WTC11 (cell line): Measurements from ENCODE around the gene PEX19. TPM values are rescaled to one million over a fixed set of nuclear protein-coding genes. Genes with fewer than 3 reads are reported as not detected.
A peak's percentile ranks its signal among the peaks of the same experiment; 100 is the strongest.

ENCODE experiments used
- ATAC-seq: fragments of 200-7000 bp; cut with Tn5 transposase; 2 replicates; pipeline ENCODE4 v1.10.0; 2021; ENCODE audit warnings: mild to moderate bottlenecking, moderate library complexity
- CTCF ChIA-PET: fragments of 300-600 bp; sonication (Branson Sonifier 250); formaldehyde crosslinking; loops from one replicate; lab custom pipeline; 2021; ENCODE audit warnings: antibody characterized with exemption; lab: Charles Lee
- POLR2A ChIA-PET: fragments of 350-600 bp; sonication (Branson Sonifier 250); formaldehyde crosslinking; loops from one replicate; lab custom pipeline; 2021; ENCODE audit warnings: antibody characterized with exemption; lab: Charles Lee
- DNase-seq: peaks from one replicate; pipeline ENCODE4 v3.0.0; 2021; ENCODE audit warnings: low spot score
- H3K27ac Mint-ChIP-seq: 2 replicates; pipeline ENCODE4 v1.8.0; 2021; ENCODE audit warnings: mixed read lengths
- H3K27me3 Mint-ChIP-seq: 2 replicates; pipeline ENCODE4 v1.8.0; 2021; ENCODE audit warnings: low read depth, mild to moderate bottlenecking, moderate library complexity, mixed read lengths
- H3K36me3 Mint-ChIP-seq: 2 replicates; pipeline ENCODE4 v1.8.0; 2021; ENCODE audit warnings: mixed read lengths
- H3K4me1 Mint-ChIP-seq: 2 replicates; pipeline ENCODE4 v1.8.0; 2022; ENCODE audit warnings: mixed read lengths
- H3K4me3 Mint-ChIP-seq: 2 replicates; pipeline ENCODE4 v1.8.0; 2021; ENCODE audit warnings: mild to moderate bottlenecking, moderate library complexity, mixed read lengths
- H3K9me3 Mint-ChIP-seq: 2 replicates; pipeline ENCODE4 v1.8.0; 2021; ENCODE audit warnings: mixed read lengths
- AFF4 ChIP-seq: sonication (generic); formaldehyde crosslinking; IDR thresholded peaks from 2 replicates; pipeline ENCODE4 v1.8.1; 2023; ENCODE audit warnings: mild to moderate bottlenecking, missing genetic modification reagents, borderline replicate concordance
- FOXJ3 ChIP-seq: sonication (generic); formaldehyde crosslinking; IDR thresholded peaks from 2 replicates; pipeline ENCODE4 v1.9.0; 2021; ENCODE audit warnings: missing genetic modification reagents, mild to moderate bottlenecking, borderline replicate concordance
- FOXP1 ChIP-seq: sonication (generic); formaldehyde crosslinking; IDR thresholded peaks from 2 replicates; pipeline ENCODE4 v1.8.0; 2022; ENCODE audit warnings: missing genetic modification reagents, mild to moderate bottlenecking, moderate library complexity, borderline replicate concordance
- GRHL2 ChIP-seq: fragments of 250-450 bp; sonication (Bioruptor Pico); IDR thresholded peaks from 2 replicates; pipeline ENCODE4 v1.8.0; 2022; ENCODE audit warnings: mild to moderate bottlenecking, moderate library complexity; ENCODE audit not compliant: insufficient replicate concordance, severe bottlenecking
- GTF2I ChIP-seq: fragments of 250-450 bp; sonication (Bioruptor Pico); conservative IDR thresholded peaks from 2 replicates; pipeline ENCODE4 v1.4.0; 2021; ENCODE audit warnings: mild to moderate bottlenecking
- JAZF1 ChIP-seq: fragments of 250-450 bp; sonication (Bioruptor Pico); IDR thresholded peaks from 2 replicates; pipeline ENCODE4 v1.9.0; 2021; ENCODE audit warnings: moderate library complexity, mild to moderate bottlenecking, inconsistent platforms
- NR3C1 ChIP-seq: sonication (generic); formaldehyde crosslinking; conservative IDR thresholded peaks from 2 replicates; pipeline ENCODE4 v1.8.1; 2023; ENCODE audit warnings: low read depth, mild to moderate bottlenecking, missing genetic modification reagents
- PREB ChIP-seq: sonication (generic); formaldehyde crosslinking; IDR thresholded peaks from 2 replicates; pipeline ENCODE4 v1.8.1; 2022; ENCODE audit warnings: mild to moderate bottlenecking, missing genetic modification reagents, moderate library complexity, borderline replicate concordance
- RELA ChIP-seq: sonication (generic); formaldehyde crosslinking; IDR thresholded peaks from 2 replicates; pipeline ENCODE4 v1.8.1; 2022; ENCODE audit warnings: missing genetic modification reagents, mild to moderate bottlenecking, borderline replicate concordance
- SMAD3 ChIP-seq: sonication (generic); formaldehyde crosslinking; IDR thresholded peaks from 2 replicates; pipeline ENCODE4 v1.8.0; 2022; ENCODE audit warnings: missing genetic modification reagents, mild to moderate bottlenecking, borderline replicate concordance
- TCF7 ChIP-seq: sonication (generic); formaldehyde crosslinking; IDR thresholded peaks from 2 replicates; pipeline ENCODE4 v1.8.0; 2022; ENCODE audit warnings: mild to moderate bottlenecking, low read depth, missing genetic modification reagents, moderate library complexity
- TEAD1 ChIP-seq: sonication (generic); formaldehyde crosslinking; IDR thresholded peaks from 2 replicates; pipeline ENCODE4 v1.8.0; 2022; ENCODE audit warnings: mild to moderate bottlenecking, missing genetic modification reagents
- TEAD4 ChIP-seq: sonication (generic); formaldehyde crosslinking; IDR thresholded peaks from 2 replicates; pipeline ENCODE4 v1.8.0; 2022; ENCODE audit warnings: mild to moderate bottlenecking, missing genetic modification reagents
- TP53 ChIP-seq: sonication (generic); formaldehyde crosslinking; IDR thresholded peaks from 2 replicates; pipeline ENCODE4 v1.8.1; 2023; ENCODE audit warnings: mild to moderate bottlenecking, missing genetic modification reagents
- ZBTB21 ChIP-seq: sonication (generic); formaldehyde crosslinking; IDR thresholded peaks from 2 replicates; pipeline ENCODE4 v1.8.1; 2023; ENCODE audit warnings: mild to moderate bottlenecking, missing genetic modification reagents, borderline replicate concordance
- ZNF121 ChIP-seq: sonication (generic); formaldehyde crosslinking; IDR thresholded peaks from 2 replicates; pipeline ENCODE4 v1.8.0; 2023; ENCODE audit warnings: missing genetic modification reagents
- ZNF219 ChIP-seq: sonication (generic); formaldehyde crosslinking; IDR thresholded peaks from 2 replicates; pipeline ENCODE4 v1.8.0; 2023; ENCODE audit warnings: missing genetic modification reagents, mild to moderate bottlenecking, borderline replicate concordance
- ZNF512 ChIP-seq: sonication (generic); formaldehyde crosslinking; IDR thresholded peaks from 2 replicates; pipeline ENCODE4 v1.8.1; 2022; ENCODE audit warnings: missing genetic modification reagents, borderline replicate concordance
- total RNA-seq: library from RNA; stranded (reverse); gene quantifications from 3 replicates; pipeline ENCODE4 v1.2.3, GENCODE V29; 2021

PEX19 gene
- total RNA-seq, 1 experiment from 2014 or later = 85.2 TPM

GRCh38 chr1:160277330-160277729 lies 7.6 kb downstream of the PEX19 start (continued):
- TF ChIP-seq ZNF512 (CRISPR knock-in tag) (no peak), AFF4 (CRISPR knock-in tag) (no peak), NR3C1 (no peak), TEAD1 (CRISPR knock-in tag) (no peak), TP53 (no peak), ZBTB21 (CRISPR knock-in tag) (no peak), TEAD4 (CRISPR knock-in tag) (no peak), ZNF219 (no peak), JAZF1 (CRISPR knock-in tag) (no peak), SMAD3 (CRISPR knock-in tag) (no peak), FOXJ3 (no peak), RELA (CRISPR knock-in tag) (no peak), TCF7 (CRISPR knock-in tag) (no peak)
- TF ChIP-seq, all 79 proteins: peak for 0

- no peak overlapping the region for H3K4me3 Mint-ChIP-seq
- CTCF ChIA-PET = no interaction called here
- no peaks in the 10 kb centered on the region for H3K36me3 Mint-ChIP-seq
- peak; percentile 4; the same call in 1 of the 2 replicates for TF ChIP-seq ZNF121 (CRISPR knock-in tag)
- TF ChIP-seq FOXP1 (CRISPR knock-in tag) = no peak
- peaks cover 17% of the 10 kb centered on the region; the same call in 1 of the 2 replicates for H3K27me3 Mint-ChIP-seq
- 0 out of 2 replicates have a peak, but pooled peaks cover 3% of the 10 kb centered on the region for H3K9me3 Mint-ChIP-seq
- ATAC-seq (no peak), DNase-seq (no peak)
- H3K4me1 Mint-ChIP-seq = no peaks in the 10 kb centered on the region
- no peak overlapping the region for H3K27ac Mint-ChIP-seq
- POLR2A ChIA-PET = no interaction called here
Observed at GRCh38 chr1:160271025-160271424, 13.9 kb downstream of the PEX19 start.

GRCh38 chr1:160267284-160267991 lies 17.5 kb downstream of the PEX19 start:
- DNase-seq = no peak
- POLR2A ChIA-PET = no interaction called here

More at GRCh38 chr1:160267284-160267991, 17.5 kb downstream of the PEX19 start:
- ATAC-seq = no peak
- H3K27ac Mint-ChIP-seq = no peak overlapping the region
- no peaks in the 10 kb centered on the region for H3K36me3 Mint-ChIP-seq
- no peak for TF ChIP-seq PREB (CRISPR knock-in tag)
- no peak for TF ChIP-seq NR3C1
- TF ChIP-seq GTF2I (CRISPR knock-in tag) = no peak
- no peak for TF ChIP-seq GRHL2 (CRISPR knock-in tag)
- TF ChIP-seq FOXP1 (CRISPR knock-in tag) = no peak
- no peak for TF ChIP-seq ZNF512 (CRISPR knock-in tag)
- peaks cover 20% of the 10 kb centered on the region; the same call in 1 of the 2 replicates for H3K27me3 Mint-ChIP-seq
- H3K4me1 Mint-ChIP-seq = peaks cover 3% of the 10 kb centered on the region; the same call in 1 of the 2 replicates
- H3K4me3 Mint-ChIP-seq = no peak overlapping the region
- 0 out of 2 replicates have a peak, but pooled peaks cover 3% of the 10 kb centered on the region for H3K9me3 Mint-ChIP-seq
- CTCF ChIA-PET = interaction anchor here (0.6 to 8.9 kb wide), 2 partner anchors 15 to 75 kb away, joined by 3 to 60 read pairs; no protein-coding TSS in a partner anchor
